Embryonic facial prominence (tissue), 1 donor: Measurements from ENCODE around the gene SGO1.

Experiments
- DNase-seq: peaks from one replicate; pipeline ENCODE4 v3.0.0-alpha.2; 2016; ENCODE audit errors: extremely low spot score

Gene SGO1

GRCh38 chr3:20154928-20155327, 31.1 kb downstream of the SGO1 start:
- DNase-seq, result no peak

- DNase-seq, result no peak
Measured at GRCh38 chr3:20154078-20154477, 31.9 kb downstream of the SGO1 start.

GRCh38 chr3:20148466-20148865, 37.5 kb downstream of the SGO1 start:
- no peak for DNase-seq

DNA sequence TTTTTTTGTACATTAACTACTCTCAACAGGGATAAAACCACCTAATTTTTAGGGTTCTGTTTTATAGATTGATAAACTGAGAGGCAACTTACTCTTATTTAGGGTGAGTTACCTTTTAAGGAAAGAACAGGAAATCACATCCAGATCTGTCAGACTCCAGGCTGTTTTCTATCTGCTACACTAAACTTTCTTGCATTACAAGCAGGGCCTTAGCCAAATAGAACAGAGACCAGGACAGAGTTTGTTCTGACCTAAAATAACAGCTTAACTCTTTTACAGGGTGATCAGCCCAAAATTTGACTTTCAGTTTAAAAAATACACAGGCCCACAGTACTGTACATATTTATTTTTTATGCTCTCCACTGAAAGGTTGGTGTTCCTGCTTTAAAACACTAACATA, 38.6 kb downstream of the SGO1 start:
- DNase-seq, result no peak

DNA sequence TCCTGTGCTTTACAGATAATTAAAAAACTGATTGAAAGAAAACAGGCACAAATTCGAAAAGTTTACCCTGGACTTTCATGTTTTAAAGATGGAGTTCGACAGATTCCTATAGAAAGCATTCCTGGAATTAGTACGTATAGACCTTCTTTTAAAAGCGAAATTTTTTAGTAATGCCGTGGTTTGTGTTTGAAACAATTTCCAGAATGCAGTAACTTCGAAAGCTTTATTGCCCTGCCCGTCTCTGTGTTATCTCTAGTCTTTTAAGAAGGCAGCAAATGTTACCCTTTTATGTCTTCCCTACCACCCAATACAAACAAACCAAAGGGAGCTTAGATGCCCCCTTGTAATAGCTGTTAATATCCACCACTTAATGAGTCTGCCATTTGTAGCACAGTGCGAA, 39.7 kb downstream of the SGO1 start:
- no peak for DNase-seq

DNA sequence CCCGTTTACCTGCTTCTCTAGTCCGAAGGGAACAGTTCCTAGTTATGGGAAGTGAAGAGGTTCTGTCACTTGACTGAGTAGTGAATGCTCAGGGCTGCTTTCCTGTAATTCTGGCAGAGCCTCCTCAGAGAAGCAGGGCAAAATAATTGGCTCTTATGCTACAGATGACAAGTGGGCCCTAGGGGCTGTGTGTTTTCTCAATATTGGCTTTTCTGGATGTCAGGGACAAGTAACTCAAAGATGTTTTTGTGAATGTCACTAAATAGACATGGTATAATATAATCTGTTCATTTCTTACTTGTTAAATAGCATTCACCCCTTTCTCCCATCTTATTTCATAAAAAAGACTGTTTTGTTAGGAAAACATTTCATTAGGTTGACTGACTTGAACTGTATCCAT, 40.1 kb downstream of the SGO1 start:
- DNase-seq, result no peak

DNA sequence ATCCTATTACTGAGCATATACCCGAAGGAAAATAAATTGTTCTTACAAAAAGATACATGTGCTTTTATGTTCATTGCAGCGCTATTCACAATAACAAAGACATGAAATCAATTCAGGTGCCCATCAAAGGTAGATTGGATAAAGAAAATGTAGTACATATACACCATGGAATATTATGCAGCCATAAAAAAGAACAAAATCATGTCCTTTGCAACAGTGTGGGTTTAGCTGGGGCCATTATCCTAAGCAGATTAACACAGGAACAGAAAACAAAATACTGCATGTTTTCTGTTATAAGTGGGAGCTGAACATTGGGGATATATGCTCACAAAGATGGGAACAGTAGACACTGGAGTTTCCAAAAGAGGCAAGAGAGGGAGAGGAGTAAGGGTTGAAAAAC, 42.5 kb downstream of the SGO1 start:
- DNase-seq, result no peak

- DNase-seq, result no peak
Measured at GRCh38 chr3:20142517-20142916, 43.5 kb downstream of the SGO1 start.

GRCh38 chr3:20141851-20142250, 44.2 kb downstream of the SGO1 start:
- DNase-seq, result no peak

- no peak for DNase-seq
Measured at GRCh38 chr3:20141316-20141715, 44.7 kb downstream of the SGO1 start.

GRCh38 chr3:20140881-20141280, 45.1 kb downstream of the SGO1 start:
- no peak for DNase-seq

GRCh38 chr3:20137647-20138046, 48.4 kb downstream of the SGO1 start:
- DNase-seq, result no peak

- no peak for DNase-seq
Measured at GRCh38 chr3:20136231-20136630, 49.8 kb downstream of the SGO1 start.

DNA sequence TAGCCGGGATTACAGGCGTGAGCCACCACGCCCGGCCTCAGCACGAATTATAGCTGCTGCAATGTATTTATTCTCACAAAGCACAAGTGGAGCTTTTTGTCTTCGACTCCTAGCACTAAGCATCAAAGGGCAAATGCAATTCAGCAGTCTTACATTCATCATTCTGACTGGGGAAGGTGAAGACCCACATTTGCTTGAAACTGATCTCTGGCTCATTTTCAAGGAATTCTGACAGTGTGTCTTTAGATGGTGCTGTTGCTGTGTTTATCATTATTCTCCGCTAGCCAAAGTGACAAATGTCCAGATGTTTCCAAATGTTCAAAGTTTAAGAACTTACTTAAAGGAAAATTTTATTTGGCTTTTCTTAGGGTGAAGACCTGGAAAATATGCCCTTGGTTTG, 55.9 kb downstream of the SGO1 start:
- DNase-seq, result no peak

- DNase-seq, result no peak
Measured at GRCh38 chr3:20128358-20128757, 57.6 kb downstream of the SGO1 start.

GRCh38 chr3:20125897-20126296, 60.1 kb downstream of the SGO1 start:
- DNase-seq, result no peak

DNA sequence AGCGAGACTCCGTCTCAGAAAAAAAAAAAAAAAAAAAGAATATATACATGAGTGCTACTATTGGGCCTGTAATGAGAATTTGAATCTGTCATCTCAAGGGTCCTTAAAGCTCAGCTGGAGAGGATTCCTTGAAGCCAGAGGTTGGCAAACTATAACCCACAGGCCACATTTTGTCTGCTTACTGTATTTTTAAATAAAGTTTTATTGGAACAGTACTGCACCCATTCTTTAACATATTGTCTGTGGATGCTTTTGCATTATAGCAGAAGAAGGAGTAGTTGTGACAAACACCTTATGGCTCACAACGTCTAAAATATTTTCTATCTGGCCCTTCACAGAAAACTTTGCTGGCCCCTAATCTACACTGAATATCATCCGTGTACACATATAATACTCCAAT, 60.7 kb downstream of the SGO1 start:
- DNase-seq, result no peak

- DNase-seq, result no peak
Measured at GRCh38 chr3:20123131-20123652, 62.8 kb downstream of the SGO1 start.

- no peak for DNase-seq
Measured at GRCh38 chr3:20121088-20121487, 64.9 kb downstream of the SGO1 start.
